Lung microvascular endothelial cell (primary cell): Measurements from ENCODE around the gene CDC20. TPM values are rescaled to one million over a fixed set of nuclear protein-coding genes. Genes with fewer than 3 reads are reported as not detected.

Experiments
- total RNA-seq: library from RNA; depleted of rRNA; stranded (reverse); fragments of >200 nt; gene quantifications from 2 replicates; pipeline ENCODE4 v1.2.1, GENCODE V29; 2014

The CDC20 gene
- total RNA-seq, 1 donor from 2014 or later = 6.9 TPM

Other genes starting within 250 kb of the CDC20 start
- gene EBNA1BP2, start 186.7 kb upstream of the CDC20 start, total RNA-seq = 55.4 and 65.2 TPM in 2 replicates
- 0.20 and 0.22 TPM in 2 replicates for gene CFAP57, start 186.7 kb upstream of the CDC20 start, total RNA-seq
- gene TMEM125, start 89.0 kb upstream of the CDC20 start, total RNA-seq = not detected in 2 replicates
- gene C1orf210, start 73.4 kb upstream of the CDC20 start, total RNA-seq = not detected in 2 replicates
- gene TIE1, start 58.0 kb upstream of the CDC20 start, total RNA-seq = 749 and 1,401 TPM in 2 replicates
- under 0.01 TPM in 1 of 2 replicates, not detected in the other for gene MPL, start 21.2 kb upstream of the CDC20 start, total RNA-seq
- 58.4 and 71.6 TPM in 2 replicates for gene ELOVL1, start 9.0 kb downstream of the CDC20 start, total RNA-seq
- gene MED8, start 30.8 kb downstream of the CDC20 start, total RNA-seq = 29.4 and 34.9 TPM in 2 replicates
- gene SZT2, start 30.9 kb downstream of the CDC20 start, total RNA-seq = 7.6 and 13.7 TPM in 2 replicates
- 80.0 and 147 TPM in 2 replicates for gene HYI, start 95.0 kb downstream of the CDC20 start, total RNA-seq
- 59.9 and 68.8 TPM in 2 replicates for gene PTPRF, start 171.9 kb downstream of the CDC20 start, total RNA-seq